BE2C (cell line): ENCODE results near the gene EEF1A2.

ENCODE experiments used
- DNase-seq: peaks from one replicate; pipeline ENCODE4 v3.0.0-alpha.2; 2020
- H3K27me3 ChIP-seq: fragments of 250-450 bp; sonication (Bioruptor Pico); 2 replicates; pipeline ENCODE4 v1.5.1; 2020; ENCODE audit warnings: mild to moderate bottlenecking
- H3K36me3 ChIP-seq: fragments of 250-450 bp; sonication (Bioruptor Pico); 2 replicates; pipeline ENCODE4 v1.5.1; 2020; ENCODE audit warnings: mild to moderate bottlenecking
- H3K4me1 ChIP-seq: fragments of 250-450 bp; sonication (Bioruptor Pico); 2 replicates; pipeline ENCODE4 v1.5.1; 2020
- H3K4me3 ChIP-seq: 2 replicates; pipeline ENCODE4 v1.5.1; 2011; ENCODE audit warnings: low read depth, low read length
- H3K9me3 ChIP-seq: fragments of 250-450 bp; sonication (Bioruptor Pico); 2 replicates; pipeline ENCODE4 v1.5.1; 2020
- CTCF ChIP-seq: IDR thresholded peaks from 2 replicates; pipeline ENCODE4 v1.5.1; 2012; ENCODE audit warnings: mild to moderate bottlenecking, low read depth, low read length

The EEF1A2 gene

GRCh38 chr20:63529861-63530787, 31.2 kb upstream of the EEF1A2 start:
- Histone ChIP-seq H3K9me3 (no peaks in the 10 kb centered on the region), H3K36me3 (no peaks in the 10 kb centered on the region), H3K27me3 (no peaks in the 10 kb centered on the region), H3K4me1 (no peaks in the 10 kb centered on the region), H3K4me3 (no peak overlapping the region)
- TF ChIP-seq CTCF, result no peak
- DNase-seq, result peak; percentile 12

GRCh38 chr20:63529180-63529860, 30.4 kb upstream of the EEF1A2 start:
- TF ChIP-seq CTCF, result no peak
- DNase-seq, result no peak
- H3K27me3 ChIP-seq, result no peaks in the 10 kb centered on the region
- no peaks in the 10 kb centered on the region for H3K36me3 ChIP-seq
- no peaks in the 10 kb centered on the region for H3K9me3 ChIP-seq
- no peaks in the 10 kb centered on the region for H3K4me1 ChIP-seq
- H3K4me3 ChIP-seq, result no peak overlapping the region

GRCh38 chr20:63527184-63527583, 28.3 kb upstream of the EEF1A2 start:
- no peak for DNase-seq
- peaks cover 4% of the 10 kb centered on the region; the same call in 1 of the 2 replicates for H3K9me3 ChIP-seq
- H3K36me3 ChIP-seq, result peaks cover 12% of the 10 kb centered on the region
- H3K4me1 ChIP-seq, result no peaks in the 10 kb centered on the region
- H3K27me3 ChIP-seq, result no peaks in the 10 kb centered on the region
- no peak for TF ChIP-seq CTCF
- no peak overlapping the region for H3K4me3 ChIP-seq

GRCh38 chr20:63525971-63526370, 27.1 kb upstream of the EEF1A2 start:
- TF ChIP-seq CTCF, result no peak
- Histone ChIP-seq H3K4me1 (no peaks in the 10 kb centered on the region), H3K4me3 (no peak overlapping the region), H3K27me3 (no peaks in the 10 kb centered on the region), H3K36me3 (peaks cover 21% of the 10 kb centered on the region), H3K9me3 (peaks cover 4% of the 10 kb centered on the region; the same call in 1 of the 2 replicates)
- no peak for DNase-seq

GRCh38 chr20:63525185-63525584, 26.3 kb upstream of the EEF1A2 start:
- Histone ChIP-seq H3K27me3 (no peaks in the 10 kb centered on the region), H3K4me1 (no peaks in the 10 kb centered on the region), H3K36me3 (peaks cover 22% of the 10 kb centered on the region), H3K9me3 (peaks cover 4% of the 10 kb centered on the region; the same call in 1 of the 2 replicates), H3K4me3 (no peak overlapping the region)
- DNase-seq, result no peak
- TF ChIP-seq CTCF, result no peak
